Glutamatergic neuron (in vitro differentiated cells): ENCODE measurements around the gene DNER. TPM values are rescaled to one million over a fixed set of nuclear protein-coding genes. Genes with fewer than 3 reads are reported as not detected.
"Not testable (repeated sequence)": the region's sequence is repeated elsewhere in the genome, so short reads cannot be mapped to it uniquely, and the experiment has no call there.

Source experiments
- DNase-seq: peaks from one replicate; pipeline ENCODE4 v3.0.0; 2022
- H3K27ac Mint-ChIP-seq: one replicate; pipeline ENCODE4 v1.8.0; 2020; ENCODE audit warnings: mild to moderate bottlenecking, mixed read lengths, inconsistent platforms; ENCODE audit not compliant: unreplicated experiment
- H3K27me3 Mint-ChIP-seq: one replicate; pipeline ENCODE4 v1.8.0; 2020; ENCODE audit warnings: mild to moderate bottlenecking, moderate library complexity, mixed read lengths, inconsistent platforms; ENCODE audit not compliant: unreplicated experiment
- H3K36me3 Mint-ChIP-seq: one replicate; pipeline ENCODE4 v1.8.0; 2020; ENCODE audit warnings: mild to moderate bottlenecking, mixed read lengths, inconsistent platforms; ENCODE audit not compliant: unreplicated experiment
- H3K4me1 Mint-ChIP-seq: one replicate; pipeline ENCODE4 v1.8.0; 2020; ENCODE audit warnings: mild to moderate bottlenecking, low read depth, mixed read lengths, inconsistent platforms; ENCODE audit not compliant: unreplicated experiment
- H3K4me3 Mint-ChIP-seq: one replicate; pipeline ENCODE4 v1.8.0; 2020; ENCODE audit warnings: mild to moderate bottlenecking, mixed read lengths, inconsistent platforms; ENCODE audit not compliant: unreplicated experiment
- H3K9me3 Mint-ChIP-seq: one replicate; pipeline ENCODE4 v1.8.0; 2020; ENCODE audit warnings: mild to moderate bottlenecking, moderate library complexity, mixed read lengths, inconsistent platforms; ENCODE audit not compliant: unreplicated experiment
- CTCF ChIP-seq: fragments of 200-600 bp; sonication (generic); IDR thresholded peaks from one replicate; pipeline ENCODE4 v1.5.0; 2021; ENCODE audit not compliant: partially characterized antibody, unreplicated experiment
- total RNA-seq: library from RNA; stranded (reverse); fragmentation: NEBNext Ultra II Directional; extraction: Animal tissue kit (Norgen Biotek cat#: 25700); gene quantifications from one replicate; pipeline ENCODE4 v1.2.1, GENCODE V29; 2021; ENCODE audit not compliant: unreplicated experiment

DNER gene
- total RNA-seq, 1 donor from 2014 or later = 36.0 TPM

DNA sequence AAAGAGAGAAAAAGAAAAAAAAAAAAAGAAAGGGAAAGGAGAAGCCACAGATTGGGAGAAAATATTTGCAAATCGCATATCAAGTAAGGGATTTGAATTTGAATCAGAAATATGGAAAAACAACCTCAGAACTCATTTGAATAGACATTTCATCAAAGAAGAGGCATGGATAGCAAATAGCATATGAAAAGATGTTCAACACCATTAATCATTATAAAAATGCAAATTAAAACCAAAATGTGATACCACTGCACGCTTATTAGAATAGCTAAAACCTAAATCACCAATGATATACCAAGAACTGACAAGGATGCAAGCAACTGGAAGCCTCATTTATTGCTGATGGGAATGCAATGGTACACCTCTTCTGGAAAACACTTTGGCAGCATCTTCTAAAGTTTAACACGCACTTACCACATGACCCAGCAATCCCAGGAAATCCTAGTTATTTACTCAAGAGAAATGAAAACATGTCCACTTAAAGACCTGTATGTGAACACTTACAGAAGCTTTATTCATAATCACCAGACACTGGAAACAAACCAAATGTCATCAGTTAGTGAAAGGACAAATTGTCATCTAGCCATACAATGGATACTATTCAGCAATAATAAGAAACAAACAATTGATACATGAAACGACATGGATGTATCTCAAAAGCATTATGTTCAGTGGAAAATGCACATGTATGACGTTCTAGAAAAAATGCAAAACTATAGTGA lies 10.3 kb downstream of the DNER start:
- Mint-ChIP-seq H3K9me3 (no peaks in the 10 kb centered on the region), H3K4me3 (no peak overlapping the region), H3K4me1 (no peaks in the 10 kb centered on the region), H3K27me3 (peaks cover 1% of the 10 kb centered on the region), H3K36me3 (no peaks in the 10 kb centered on the region), H3K27ac (no peak overlapping the region)
- DNase-seq = no peak
- no peak for TF ChIP-seq CTCF

DNA sequence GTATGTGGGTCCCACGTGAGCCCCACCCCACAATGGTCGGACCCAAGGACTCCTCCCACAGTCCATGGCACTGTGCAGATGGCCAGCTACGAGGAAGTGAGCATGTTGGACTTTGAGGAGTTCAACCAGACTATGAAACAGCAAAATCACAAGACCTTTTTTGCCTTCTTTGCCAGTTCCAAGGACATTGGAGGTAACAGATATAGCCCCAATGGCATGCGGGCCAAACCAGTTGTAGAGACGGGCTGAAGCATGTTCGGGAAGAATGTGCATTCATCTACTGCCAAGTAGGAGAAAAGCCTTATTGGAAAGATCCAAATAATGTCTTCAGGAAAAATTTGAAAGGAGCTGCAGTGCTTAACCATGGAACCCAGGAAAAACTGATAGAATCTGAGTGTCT lies 12.6 kb downstream of the DNER start:
- Mint-ChIP-seq H3K27me3 (no peaks in the 10 kb centered on the region), H3K4me3 (no peak overlapping the region), H3K9me3 (peaks cover 4% of the 10 kb centered on the region), H3K36me3 (no peaks in the 10 kb centered on the region), H3K27ac (no peak overlapping the region), H3K4me1 (no peaks in the 10 kb centered on the region)
- no peak for DNase-seq
- TF ChIP-seq CTCF = no peak

GRCh38 chr2:229701062-229701461 lies 13.3 kb downstream of the DNER start:
- no peak for TF ChIP-seq CTCF
- DNase-seq = no peak
- Mint-ChIP-seq H3K27ac (no peak overlapping the region), H3K4me3 (no peak overlapping the region), H3K27me3 (no peaks in the 10 kb centered on the region), H3K36me3 (no peaks in the 10 kb centered on the region), H3K9me3 (peaks cover 7% of the 10 kb centered on the region), H3K4me1 (no peaks in the 10 kb centered on the region)

- Mint-ChIP-seq H3K36me3 (peaks cover 4% of the 10 kb centered on the region), H3K4me3 (no peak overlapping the region), H3K27ac (no peak overlapping the region), H3K9me3 (peaks cover 7% of the 10 kb centered on the region), H3K4me1 (no peaks in the 10 kb centered on the region), H3K27me3 (no peaks in the 10 kb centered on the region)
- no peak for TF ChIP-seq CTCF
- no peak for DNase-seq
These were observed 18.4 kb downstream of the DNER start for GRCh38 chr2:229695961-229696360.

GRCh38 chr2:229693845-229694244 lies 20.5 kb downstream of the DNER start:
- not testable (repeated sequence) for H3K9me3 Mint-ChIP-seq, H3K4me1 Mint-ChIP-seq, H3K4me3 Mint-ChIP-seq, H3K27ac Mint-ChIP-seq, DNase-seq, H3K36me3 Mint-ChIP-seq, H3K27me3 Mint-ChIP-seq
